ENCODE data around the gene AKAP14. TPM values are rescaled to one million over a fixed set of nuclear protein-coding genes. Genes with fewer than 3 reads are reported as not detected.

The AKAP14 gene
- total RNA-seq, 4 donors from 2014 or later, result not detected

- Histone ChIP-seq H3K27me3 (no peaks in the 10 kb centered on the region), H3K36me3 (peaks cover 0 to 8% (median 0%) of the 10 kb centered on the region in 3 donors), H3K4me3 (peak overlapping the region; percentile 42 to 67 (median 64)), H3K4me1 (peaks cover 0 to 23% (median 0%) of the 10 kb centered on the region in 4 donors), H3K9me3 (no peaks in the 10 kb centered on the region), H3K27ac (peak overlapping the region; percentile 44 to 96 (median 94))
- 0 to 37% methylated on average over 12 to 26 of the region's 26 CpGs for WGBS, 2 donors
- TF ChIP-seq CTCF (IDR thresholded peaks at IDR 0.05), result no peak
- no peak for TF ChIP-seq POLR2A (IDR thresholded peaks at IDR 0.05)
- no peak for TF ChIP-seq EP300 (IDR thresholded peaks at IDR 0.05)
- no peak for DNase-seq (ENCODE audit: low spot score in 2 of 2)
Observed at GRCh38 chrX:119871245-119871598, 24.5 kb upstream of the AKAP14 start.

- WGBS, 2 donors, result 1 to 51% methylated on average over 27 to 57 of the region's 62 CpGs
- H3K4me3 ChIP-seq, result peak within 1 kb of the TSS; percentile 42 to 67 (median 64)
- no peaks in the 10 kb centered on the region for H3K9me3 ChIP-seq
- H3K36me3 ChIP-seq, result peaks cover 0 to 11% (median 0%) of the 10 kb centered on the region in 3 donors
- peak; percentile 60 to 64 for DNase-seq (ENCODE audit: low spot score in 2 of 2)
- H3K4me1 ChIP-seq, result peaks cover 0 to 23% (median 0%) of the 10 kb centered on the region in 4 donors
- no peaks in the 10 kb centered on the region for H3K27me3 ChIP-seq
- peak within 1 kb of the TSS; percentile 44 to 96 (median 94) for H3K27ac ChIP-seq
- TF ChIP-seq POLR2A (IDR thresholded peaks at IDR 0.05) (peak in 1 of 2 donors; percentile 56), EP300 (IDR thresholded peaks at IDR 0.05) (peak in 1 of 2 donors; percentile 83), CTCF (IDR thresholded peaks at IDR 0.05) (no peak)
Observed at GRCh38 chrX:119871599-119872395, 23.9 kb upstream of the AKAP14 start, which contains the start of the genes NDUFA1 and RNF113A. Gene NDUFA1, plus strand, starts transcription at chrX:119871832. Its CDS starts 80 bp downstream, at chrX:119871912. Gene RNF113A, minus strand, starts transcription at chrX:119871733. Its CDS starts 120 bp downstream, at chrX:119871613.

- no peak for DNase-seq (ENCODE audit: low spot score in 2 of 2)
- Histone ChIP-seq H3K4me3 (no peak overlapping the region), H3K4me1 (no peaks in the 10 kb centered on the region), H3K9me3 (no peaks in the 10 kb centered on the region), H3K27ac (no peak overlapping the region), H3K27me3 (no peaks in the 10 kb centered on the region), H3K36me3 (peaks cover 0 to 24% (median 0%) of the 10 kb centered on the region in 3 donors)
- TF ChIP-seq EP300 (IDR thresholded peaks at IDR 0.05), result no peak
- TF ChIP-seq POLR2A (IDR thresholded peaks at IDR 0.05), result no peak
- TF ChIP-seq CTCF (IDR thresholded peaks at IDR 0.05), result no peak
- 59 to 75% methylated on average over 2 of the region's 2 CpGs for WGBS, 2 donors
Observed at GRCh38 chrX:119878740-119879139, 17.0 kb upstream of the AKAP14 start.

GRCh38 chrX:119880076-119880475, 15.6 kb upstream of the AKAP14 start:
- no peaks in the 10 kb centered on the region for H3K27me3 ChIP-seq
- TF ChIP-seq POLR2A (IDR thresholded peaks at IDR 0.05), result no peak
- no peak for TF ChIP-seq CTCF (IDR thresholded peaks at IDR 0.05)
- no peak for TF ChIP-seq EP300 (IDR thresholded peaks at IDR 0.05)
- H3K4me3 ChIP-seq, result no peak overlapping the region
- whole genome bisulfite sequencing, 2 donors, result 81 to 89% methylated on average over 4 to 5 of the region's 5 CpGs
- no peaks in the 10 kb centered on the region for H3K4me1 ChIP-seq
- no peak for DNase-seq (ENCODE audit: low spot score in 2 of 2)
- no peaks in the 10 kb centered on the region for H3K9me3 ChIP-seq
- no peak overlapping the region for H3K27ac ChIP-seq
- H3K36me3 ChIP-seq, result peaks cover 0 to 24% (median 0%) of the 10 kb centered on the region in 3 donors
